GM12864 (cell line): ENCODE measurements around the gene SLC38A3.

Experiments used
- DNase-seq: peaks from one replicate; pipeline ENCODE4 v3.0.0-alpha.2; 2011; ENCODE audit warnings: low read depth
- H3K4me3 ChIP-seq: 2 replicates; pipeline ENCODE4 v1.5.1; 2011; ENCODE audit warnings: mild to moderate bottlenecking, low read depth, low read length, control low read depth
- TF ChIP-seq, protein P1 (sequence below): IDR thresholded peaks from 2 replicates; pipeline ENCODE4 v1.5.1; 2011; ENCODE audit warnings: low read depth, mild to moderate bottlenecking, moderate library complexity, low read length, control low read depth, inconsistent platforms; ENCODE audit errors: missing control alignments

The SLC38A3 gene

DNA sequence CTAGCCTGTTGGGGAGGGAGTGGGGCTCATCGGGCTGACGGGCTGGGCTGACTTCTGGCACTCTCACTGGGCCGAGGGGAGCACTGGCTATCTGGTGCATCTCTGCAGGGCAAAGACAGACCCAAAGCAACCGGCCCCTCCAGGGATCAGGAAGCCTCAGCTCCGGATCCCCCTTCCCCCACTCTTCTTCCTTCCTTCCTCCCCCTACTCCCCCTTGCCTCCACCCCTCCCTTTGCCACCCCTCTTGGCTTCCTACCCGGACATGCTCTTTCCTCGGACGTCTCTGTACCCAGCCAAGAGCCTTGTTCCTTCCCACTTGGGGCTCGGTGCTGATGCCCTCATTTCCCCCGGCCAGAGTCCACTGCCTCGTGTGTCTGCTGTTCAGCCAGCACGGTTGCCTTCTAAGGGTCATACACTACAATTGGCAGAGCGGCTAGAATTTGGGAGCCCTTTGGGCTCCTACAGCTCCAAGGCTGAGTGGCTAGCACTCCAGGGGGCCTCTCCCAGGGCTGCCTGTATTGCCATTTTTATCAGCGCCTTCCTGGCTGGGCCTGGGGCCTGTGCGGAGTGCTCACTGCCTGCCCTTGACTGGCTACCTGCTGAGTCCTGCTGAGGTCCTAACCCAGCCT, 39.0 kb upstream of the SLC38A3 start:
- no peak overlapping the region for H3K4me3 ChIP-seq
- DNase-seq = no peak
- TF ChIP-seq, protein P1, sequence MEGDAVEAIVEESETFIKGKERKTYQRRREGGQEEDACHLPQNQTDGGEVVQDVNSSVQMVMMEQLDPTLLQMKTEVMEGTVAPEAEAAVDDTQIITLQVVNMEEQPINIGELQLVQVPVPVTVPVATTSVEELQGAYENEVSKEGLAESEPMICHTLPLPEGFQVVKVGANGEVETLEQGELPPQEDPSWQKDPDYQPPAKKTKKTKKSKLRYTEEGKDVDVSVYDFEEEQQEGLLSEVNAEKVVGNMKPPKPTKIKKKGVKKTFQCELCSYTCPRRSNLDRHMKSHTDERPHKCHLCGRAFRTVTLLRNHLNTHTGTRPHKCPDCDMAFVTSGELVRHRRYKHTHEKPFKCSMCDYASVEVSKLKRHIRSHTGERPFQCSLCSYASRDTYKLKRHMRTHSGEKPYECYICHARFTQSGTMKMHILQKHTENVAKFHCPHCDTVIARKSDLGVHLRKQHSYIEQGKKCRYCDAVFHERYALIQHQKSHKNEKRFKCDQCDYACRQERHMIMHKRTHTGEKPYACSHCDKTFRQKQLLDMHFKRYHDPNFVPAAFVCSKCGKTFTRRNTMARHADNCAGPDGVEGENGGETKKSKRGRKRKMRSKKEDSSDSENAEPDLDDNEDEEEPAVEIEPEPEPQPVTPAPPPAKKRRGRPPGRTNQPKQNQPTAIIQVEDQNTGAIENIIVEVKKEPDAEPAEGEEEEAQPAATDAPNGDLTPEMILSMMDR = no peak

GRCh38 chr3:50166620-50167019, 38.5 kb upstream of the SLC38A3 start:
- no peak for DNase-seq
- TF ChIP-seq, protein P1 = no peak
- H3K4me3 ChIP-seq = no peak overlapping the region

DNA sequence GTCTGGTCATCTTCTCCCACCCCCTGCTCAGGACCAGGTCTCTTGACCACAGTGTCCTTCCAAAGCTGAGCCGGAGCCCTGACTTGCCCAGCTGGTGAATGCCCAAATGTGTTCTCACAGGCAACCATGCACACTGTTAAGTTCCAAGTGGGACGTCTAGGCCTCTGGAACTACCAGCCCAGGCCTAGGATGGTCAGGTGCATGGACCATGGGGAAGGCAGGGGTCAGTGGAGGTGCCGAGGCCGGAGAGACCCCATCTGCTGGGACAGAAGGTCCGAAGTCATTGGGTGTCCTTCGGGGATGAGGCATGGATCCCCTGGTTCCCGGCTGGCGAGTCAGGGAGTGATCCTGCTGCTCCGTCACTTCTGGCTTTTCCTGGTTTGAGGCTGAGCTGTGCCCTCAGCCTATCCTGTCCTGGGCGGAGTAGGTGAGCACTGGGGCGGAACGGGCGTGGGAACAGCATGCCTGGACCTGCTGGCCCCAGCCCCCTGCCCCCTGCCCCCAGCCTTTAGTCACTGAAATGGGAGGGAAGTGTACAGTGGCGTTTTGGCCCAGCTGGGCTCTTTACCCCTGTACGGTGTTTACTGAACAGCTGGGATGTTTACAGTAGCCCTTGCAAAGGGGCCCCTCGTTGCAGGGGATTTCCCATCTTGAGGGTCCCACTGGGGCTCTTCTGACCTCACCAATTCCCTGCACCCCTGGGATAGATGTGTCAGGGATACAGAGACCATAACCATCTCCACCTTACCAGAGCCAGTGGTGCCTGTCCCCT, 37.8 kb upstream of the SLC38A3 start:
- H3K4me3 ChIP-seq = no peak overlapping the region
- no peak for DNase-seq
- TF ChIP-seq, protein P1 = no peak

DNA sequence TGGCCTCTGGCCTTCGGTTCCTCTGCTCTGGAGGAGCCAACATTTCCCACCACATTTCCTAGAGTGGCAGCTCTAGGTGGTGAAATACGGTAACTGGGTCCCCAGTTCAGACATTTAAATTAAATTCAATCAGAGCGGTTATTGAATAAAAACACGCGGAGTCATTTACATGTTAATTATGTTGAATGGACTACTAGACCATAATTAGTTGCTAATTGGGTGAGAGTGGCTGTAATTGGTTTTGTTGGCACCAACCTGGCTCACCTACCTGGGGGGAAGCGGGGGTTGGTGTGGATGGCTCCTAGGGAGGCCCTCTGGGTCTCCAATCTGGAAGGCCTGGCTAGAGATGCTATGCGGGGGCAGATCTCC, 37.2 kb upstream of the SLC38A3 start:
- DNase-seq = no peak
- TF ChIP-seq, protein P1 = no peak

DNA sequence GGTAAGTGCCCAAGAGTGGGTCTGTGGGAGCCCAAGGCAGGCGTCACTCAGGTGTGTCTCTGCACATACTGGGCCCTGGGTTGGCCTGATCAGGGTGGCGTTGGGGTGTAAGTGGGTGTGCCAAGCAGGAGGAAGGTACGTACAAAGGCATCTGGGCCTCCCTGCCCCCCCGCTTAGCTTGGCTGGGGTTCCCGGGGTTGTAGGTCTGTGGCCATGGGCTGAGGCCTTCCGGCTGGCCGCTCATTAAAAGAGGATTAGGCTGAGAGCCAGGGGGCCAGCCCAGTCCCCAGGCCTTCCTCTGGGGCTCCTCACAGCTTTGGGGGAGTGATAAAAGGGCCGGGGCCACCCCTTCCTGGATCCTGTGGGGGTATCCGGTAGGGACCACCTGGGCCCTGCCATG, 36.7 kb upstream of the SLC38A3 start:
- H3K4me3 ChIP-seq = no peak overlapping the region
- TF ChIP-seq, protein P1 = no peak
- DNase-seq = no peak

More for the DNA sequence above, 37.2 kb upstream of the SLC38A3 start:
- no peak overlapping the region for H3K4me3 ChIP-seq

DNA sequence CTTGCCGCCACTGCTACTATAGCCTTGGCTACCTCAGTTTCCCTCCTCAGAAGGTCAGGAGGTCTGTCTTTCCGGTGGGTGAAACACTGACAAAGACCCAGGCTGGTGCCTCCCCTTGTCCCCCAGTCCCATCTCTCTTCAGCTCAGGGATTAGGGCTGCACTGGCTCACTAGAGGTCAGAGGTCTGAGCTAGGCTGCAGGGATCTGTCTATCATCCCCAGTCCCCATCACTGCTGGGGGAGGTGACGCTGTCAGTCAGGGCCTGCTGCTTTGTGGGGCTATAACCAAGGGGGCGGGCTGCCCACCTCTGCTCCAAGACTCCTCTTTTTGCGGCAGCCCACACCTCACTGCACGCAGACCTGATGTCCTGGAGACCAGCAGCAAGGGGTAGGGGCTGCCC, 36.3 kb upstream of the SLC38A3 start:
- no peak overlapping the region for H3K4me3 ChIP-seq
- TF ChIP-seq, protein P1 = no peak
- DNase-seq = no peak
